Measurements from ENCODE around the gene LCNL1. TPM values are rescaled to one million over a fixed set of nuclear protein-coding genes. Genes with fewer than 3 reads are reported as not detected.

Gene LCNL1
- total RNA-seq, 1 experiment from 2014 or later = 0.21 TPM

DNA sequence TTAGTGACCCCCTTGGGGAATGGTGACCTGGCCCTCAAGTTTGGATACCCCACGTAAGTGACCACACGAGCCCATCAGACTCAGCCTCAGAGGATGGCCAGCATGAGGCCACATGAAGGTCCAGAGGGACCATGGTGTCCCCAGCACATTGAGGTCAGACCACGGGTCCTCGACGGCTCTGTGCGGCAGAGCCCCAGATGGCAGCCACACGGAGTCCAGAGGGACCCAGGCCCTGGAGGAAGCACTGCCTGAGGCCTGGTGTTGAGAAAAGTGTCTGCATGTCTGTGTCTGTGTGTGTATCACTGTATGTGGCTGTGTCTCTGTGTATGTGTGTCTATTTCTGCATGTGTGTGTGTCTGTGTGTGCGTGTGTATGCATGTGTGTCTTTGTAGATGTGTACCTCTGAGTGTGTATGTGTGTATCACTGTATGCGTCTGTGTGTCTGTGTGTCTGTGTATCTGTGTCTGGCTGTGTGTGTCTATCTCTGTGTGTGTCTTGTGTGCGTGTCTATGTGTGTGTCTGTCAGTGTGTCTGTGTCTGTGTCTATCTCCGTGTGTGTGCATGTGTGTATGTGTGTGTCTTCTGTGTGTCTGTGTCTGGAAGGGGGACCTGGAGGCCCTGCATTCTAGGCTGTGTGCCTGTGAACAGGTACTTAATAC, 992 bp downstream of the LCNL1 start:
- Histone ChIP-seq H3K4me3 (ENCODE audit: insufficient read depth, low read depth, low read length) (no peak overlapping the region), H3K27me3 (ENCODE audit: control insufficient read depth, insufficient read depth, low read length) (peaks cover 10% of the 10 kb centered on the region), H3K36me3 (replicated peaks; ENCODE audit: control insufficient read depth, insufficient read depth, low read length) (no peaks in the 10 kb centered on the region)
- DNase-seq = no peak

DNA sequence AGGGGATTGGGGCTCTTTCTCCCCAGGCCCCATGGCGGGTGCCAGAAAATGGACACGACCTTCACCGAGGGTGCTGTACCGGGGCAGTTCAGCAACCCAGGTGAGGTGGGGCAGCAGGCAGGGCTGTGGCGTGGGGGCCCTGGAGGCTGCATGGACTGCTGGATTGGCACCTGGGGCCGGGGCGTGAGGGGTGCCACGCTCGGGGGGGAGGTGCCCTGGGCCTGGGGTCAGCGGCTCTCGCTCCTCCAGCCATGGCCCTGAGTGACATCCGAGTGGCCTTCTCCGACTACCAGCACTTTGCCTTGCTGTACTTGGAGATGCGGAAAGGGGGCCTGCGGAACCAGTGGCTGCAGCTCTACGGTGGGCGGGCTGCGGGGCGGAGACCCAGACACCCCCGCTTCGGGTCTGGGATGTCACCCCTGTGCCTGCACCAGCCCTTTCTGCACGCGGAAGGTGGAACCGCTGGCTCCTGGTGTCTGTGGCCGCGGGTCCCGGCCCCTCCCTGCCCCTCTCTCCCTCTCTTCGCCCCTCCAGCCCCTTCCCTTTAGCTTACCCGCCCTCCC, 1.8 kb downstream of the LCNL1 start:
- DNase-seq = no peak
- no peak overlapping the region; the same call in 1 of the 2 replicates for H3K4me3 ChIP-seq (ENCODE audit: insufficient read depth, low read depth, low read length)
- no peaks in the 10 kb centered on the region for H3K36me3 ChIP-seq (replicated peaks; ENCODE audit: control insufficient read depth, insufficient read depth, low read length)
- H3K27me3 ChIP-seq (ENCODE audit: control insufficient read depth, insufficient read depth, low read length) = peaks cover 8% of the 10 kb centered on the region; the same call in 1 of the 2 replicates

- no peaks in the 10 kb centered on the region for H3K36me3 ChIP-seq (replicated peaks; ENCODE audit: control insufficient read depth, insufficient read depth, low read length)
- peak overlapping the region; percentile 28; the same call in 1 of the 2 replicates for H3K4me3 ChIP-seq (ENCODE audit: insufficient read depth, low read depth, low read length)
- peak; percentile 84 for DNase-seq
- peaks cover 8% of the 10 kb centered on the region; the same call in 1 of the 2 replicates for H3K27me3 ChIP-seq (ENCODE audit: control insufficient read depth, insufficient read depth, low read length)
Measured at GRCh38 chr9:136985027-136985602, 2.3 kb downstream of the LCNL1 start.

DNA sequence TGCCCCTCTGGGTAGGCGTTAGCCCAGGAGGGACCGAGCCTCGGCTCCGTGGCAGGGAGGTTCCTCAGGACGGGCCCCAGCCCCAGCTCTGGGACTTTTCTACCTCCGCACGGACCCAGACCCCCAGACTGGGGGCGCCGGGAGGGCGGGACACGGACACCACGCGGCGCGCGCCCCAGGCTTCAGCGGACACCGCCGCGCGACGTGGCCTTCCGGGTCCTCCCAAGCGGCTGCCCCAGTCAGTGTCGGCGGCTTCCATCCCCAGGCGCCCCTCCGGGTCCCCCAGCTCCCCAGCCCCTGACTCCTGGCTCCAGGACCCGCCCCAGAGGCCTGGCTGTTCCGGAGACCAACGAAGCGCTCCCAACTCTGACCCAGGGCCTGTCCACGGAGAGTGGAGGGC, 3.1 kb downstream of the LCNL1 start:
- H3K4me3 ChIP-seq (ENCODE audit: insufficient read depth, low read depth, low read length) = peak overlapping the region; percentile 28; the same call in 1 of the 2 replicates
- H3K36me3 ChIP-seq (replicated peaks; ENCODE audit: control insufficient read depth, insufficient read depth, low read length) = no peaks in the 10 kb centered on the region
- H3K27me3 ChIP-seq (ENCODE audit: control insufficient read depth, insufficient read depth, low read length) = peaks cover 8% of the 10 kb centered on the region; the same call in 1 of the 2 replicates
- DNase-seq = peak; percentile 80

DNA sequence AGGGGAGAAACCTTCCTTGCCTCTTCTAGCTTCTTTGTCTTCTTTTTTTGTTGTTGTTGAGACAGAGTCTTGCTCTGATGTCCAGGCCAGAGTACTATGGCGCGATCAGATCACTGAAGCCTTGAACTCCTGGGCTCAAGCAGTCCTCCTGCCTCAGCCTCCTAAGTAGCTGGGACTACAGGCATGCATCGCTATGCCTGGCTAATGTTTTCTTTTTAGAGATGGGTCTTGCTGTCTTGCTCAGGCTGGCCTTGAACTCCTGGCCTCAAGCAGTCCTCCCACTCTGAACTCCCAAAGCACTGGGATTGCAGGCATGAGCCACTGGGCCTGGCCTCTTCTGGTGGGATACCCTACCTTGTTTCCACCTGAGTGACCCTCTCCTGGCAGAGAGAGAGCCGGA, 6.1 kb downstream of the LCNL1 start:
- DNase-seq = no peak
- Histone ChIP-seq H3K4me3 (ENCODE audit: insufficient read depth, low read depth, low read length) (no peak overlapping the region), H3K27me3 (ENCODE audit: control insufficient read depth, insufficient read depth, low read length) (peaks cover 12% of the 10 kb centered on the region), H3K36me3 (replicated peaks; ENCODE audit: control insufficient read depth, insufficient read depth, low read length) (peaks cover 2% of the 10 kb centered on the region)

- H3K36me3 ChIP-seq (replicated peaks; ENCODE audit: control insufficient read depth, insufficient read depth, low read length) = peaks cover 2% of the 10 kb centered on the region
- no peak overlapping the region for H3K4me3 ChIP-seq (ENCODE audit: insufficient read depth, low read depth, low read length)
- no peak for DNase-seq
- peaks cover 8% of the 10 kb centered on the region for H3K27me3 ChIP-seq (ENCODE audit: control insufficient read depth, insufficient read depth, low read length)
Measured at GRCh38 chr9:136990242-136990911, 7.6 kb downstream of the LCNL1 start.

DNA sequence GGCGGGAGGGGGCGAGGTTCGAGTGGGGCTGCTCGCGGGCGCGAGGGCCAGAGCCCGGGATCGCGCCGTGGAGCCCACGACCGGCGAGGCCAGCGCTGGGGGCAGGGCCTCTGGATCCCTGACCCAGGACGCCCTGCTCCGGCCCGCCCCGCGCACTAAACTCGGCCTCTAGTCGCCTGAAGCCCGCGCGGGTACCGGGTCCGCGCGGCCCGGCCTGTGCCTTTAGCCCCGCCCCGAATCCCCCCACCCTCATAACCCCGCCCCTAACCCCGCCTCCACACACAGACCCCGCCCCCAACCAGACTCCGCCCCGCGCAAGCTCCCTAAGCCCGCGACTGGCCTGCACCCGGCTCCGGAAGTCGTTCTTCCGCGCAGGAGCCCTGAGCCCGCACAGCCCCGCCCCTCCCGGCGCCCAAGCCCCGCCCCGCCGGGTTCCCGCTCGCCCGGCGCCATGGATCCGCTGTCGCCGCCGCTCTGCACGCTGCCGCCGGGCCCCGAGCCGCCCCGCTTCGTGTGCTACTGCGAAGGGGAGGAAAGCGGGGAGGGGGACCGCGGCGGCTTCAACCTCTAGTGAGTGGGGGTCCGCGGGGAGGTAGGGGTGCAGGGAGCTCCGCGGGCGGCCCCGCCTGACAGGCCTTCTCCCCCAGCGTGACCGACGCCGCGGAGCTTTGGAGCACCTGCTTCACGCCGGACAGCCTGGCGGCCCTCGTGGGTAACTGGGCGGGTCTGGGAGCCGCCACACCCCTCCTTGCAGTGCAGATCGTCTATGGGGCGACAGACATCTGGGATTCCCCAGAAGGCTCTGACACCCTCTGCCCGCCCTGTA, 9.4 kb downstream of the LCNL1 start, which contains the start of gene PAXX:
Gene PAXX, plus strand, starts transcription at position 430 of the 826 bp plus-strand sequence. Its CDS starts 22 bp downstream, at position 452.
- Histone ChIP-seq H3K27me3 (ENCODE audit: control insufficient read depth, insufficient read depth, low read length) (peaks cover 4% of the 10 kb centered on the region), H3K36me3 (replicated peaks; ENCODE audit: control insufficient read depth, insufficient read depth, low read length) (peaks cover 2% of the 10 kb centered on the region)
- peak; percentile 100 for DNase-seq

GRCh38 chr9:136992819-136993369, 10.1 kb downstream of the LCNL1 start:
- no peak for DNase-seq
- peak overlapping the region; percentile 84 for H3K4me3 ChIP-seq (ENCODE audit: insufficient read depth, low read depth, low read length)
- H3K27me3 ChIP-seq (ENCODE audit: control insufficient read depth, insufficient read depth, low read length) = peaks cover 4% of the 10 kb centered on the region
- peaks cover 2% of the 10 kb centered on the region for H3K36me3 ChIP-seq (replicated peaks; ENCODE audit: control insufficient read depth, insufficient read depth, low read length)

More for the DNA sequence above, 9.4 kb downstream of the LCNL1 start, which contains the start of gene PAXX:
- H3K4me3 ChIP-seq (ENCODE audit: insufficient read depth, low read depth, low read length) = peak within 1 kb of the TSS; percentile 84

GRCh38 chr9:136994180-136994887, 11.5 kb downstream of the LCNL1 start:
- peaks cover 4% of the 10 kb centered on the region for H3K27me3 ChIP-seq (ENCODE audit: control insufficient read depth, insufficient read depth, low read length)
- no peak overlapping the region for H3K4me3 ChIP-seq (ENCODE audit: insufficient read depth, low read depth, low read length)
- no peak for DNase-seq
- H3K36me3 ChIP-seq (replicated peaks; ENCODE audit: control insufficient read depth, insufficient read depth, low read length) = peaks cover 2% of the 10 kb centered on the region

GRCh38 chr9:136994888-136995230, 12.1 kb downstream of the LCNL1 start:
- DNase-seq = no peak
- Histone ChIP-seq H3K27me3 (ENCODE audit: control insufficient read depth, insufficient read depth, low read length) (peaks cover 4% of the 10 kb centered on the region), H3K4me3 (ENCODE audit: insufficient read depth, low read depth, low read length) (no peak overlapping the region), H3K36me3 (replicated peaks; ENCODE audit: control insufficient read depth, insufficient read depth, low read length) (peaks cover 2% of the 10 kb centered on the region)

- H3K4me3 ChIP-seq (ENCODE audit: insufficient read depth, low read depth, low read length) = no peak overlapping the region
- H3K27me3 ChIP-seq (ENCODE audit: control insufficient read depth, insufficient read depth, low read length) = peaks cover 4% of the 10 kb centered on the region
- DNase-seq = no peak
- H3K36me3 ChIP-seq (replicated peaks; ENCODE audit: control insufficient read depth, insufficient read depth, low read length) = peaks cover 2% of the 10 kb centered on the region
Measured at GRCh38 chr9:136995362-136995761, 12.6 kb downstream of the LCNL1 start.

- Histone ChIP-seq H3K4me3 (ENCODE audit: insufficient read depth, low read depth, low read length) (no peak overlapping the region; the same call in 1 of the 2 replicates), H3K27me3 (ENCODE audit: control insufficient read depth, insufficient read depth, low read length) (peaks cover 4% of the 10 kb centered on the region), H3K36me3 (replicated peaks; ENCODE audit: control insufficient read depth, insufficient read depth, low read length) (peaks cover 2% of the 10 kb centered on the region)
- DNase-seq = no peak
Measured at GRCh38 chr9:136995772-136996311, 13.0 kb downstream of the LCNL1 start.

Data from H7 (cell line).